Activated CD4-positive, alpha-beta T cell treated with anti-CD3 and anti-CD28 coated beads, Interleukin-10, Interleukin-2, amounts not matched to agents 100 ng/mL and 50 ng/mL, durations not matched to agents 16 hours and 8 hours (primary cell): Measurements from ENCODE around the gene CHST8.

Experiments used
- DNase-seq: peaks from one replicate; pipeline ENCODE4 v3.0.0-alpha.2; 2020

CHST8 gene

DNA sequence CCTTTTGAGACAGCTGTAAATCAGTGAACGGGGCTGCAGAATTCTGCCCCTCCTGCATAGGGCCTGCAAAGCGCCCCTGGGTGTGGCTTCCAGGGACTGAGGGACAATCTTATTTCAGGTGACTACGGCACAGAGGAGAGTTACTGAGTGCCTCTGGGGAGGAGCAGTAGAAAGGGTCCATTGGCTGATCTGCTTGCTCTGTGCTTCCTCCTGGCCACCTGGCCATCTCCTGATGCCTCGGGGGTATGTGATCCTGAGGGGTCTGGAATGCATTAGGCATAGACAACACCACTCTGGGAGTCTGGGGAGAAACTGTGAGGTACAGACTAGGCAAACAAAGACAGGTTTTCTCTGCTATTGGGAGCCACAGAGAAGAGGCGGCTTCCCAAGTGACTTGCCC is 177.7 kb downstream of the CHST8 start:
- no peak for DNase-seq

DNA sequence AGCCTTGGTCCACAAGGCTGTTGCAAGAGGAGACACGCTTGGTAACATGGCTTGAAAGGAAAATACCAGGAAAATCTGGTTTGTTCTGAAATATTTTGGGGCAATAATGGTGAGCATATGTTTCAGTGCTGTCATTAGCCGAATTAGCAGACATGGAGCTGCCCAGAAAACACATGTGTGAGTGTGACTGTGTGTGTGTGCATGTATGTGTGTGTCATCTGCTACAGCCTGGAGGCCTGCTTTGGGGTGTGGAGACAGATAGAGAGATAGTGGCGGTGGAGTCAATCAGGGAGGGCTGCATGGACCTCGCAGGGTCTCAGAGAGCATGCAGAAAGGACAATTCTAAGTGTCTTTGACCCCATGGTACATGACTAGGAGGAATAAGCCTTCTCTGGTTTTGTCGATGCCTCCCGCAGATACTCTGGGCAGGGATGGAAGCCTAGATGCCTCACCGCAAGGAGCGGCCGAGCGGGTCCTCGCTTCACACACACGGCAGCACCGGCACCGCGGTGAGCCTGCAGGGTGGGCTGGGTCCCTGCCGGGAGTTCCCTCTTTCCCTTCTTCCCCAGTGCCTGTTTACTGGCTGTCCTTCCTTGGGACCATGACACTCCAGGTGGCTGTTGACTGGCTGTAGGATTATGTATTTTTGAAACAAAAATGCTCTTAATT is 178.4 kb downstream of the CHST8 start:
- no peak for DNase-seq

DNA sequence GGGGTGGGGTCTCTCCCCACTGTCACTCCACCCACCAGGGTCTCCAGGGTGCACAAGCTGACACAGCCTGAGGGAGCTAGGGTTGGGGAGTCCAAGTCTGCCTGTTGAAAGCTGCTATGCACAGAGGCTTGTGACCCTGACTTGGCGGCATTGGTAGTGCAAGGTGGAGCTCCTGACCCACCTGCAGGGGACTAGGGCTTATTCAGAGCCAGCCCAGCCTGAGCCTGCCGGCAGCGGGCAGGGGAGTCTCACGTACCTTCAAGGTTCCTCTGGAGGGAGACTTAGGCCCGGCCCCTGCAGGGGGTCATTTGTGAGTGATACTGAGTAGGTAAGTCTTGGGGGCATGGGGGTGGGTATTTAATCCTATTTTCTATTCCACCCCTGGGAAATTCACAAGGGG is 179.7 kb downstream of the CHST8 start:
- no peak for DNase-seq

DNA sequence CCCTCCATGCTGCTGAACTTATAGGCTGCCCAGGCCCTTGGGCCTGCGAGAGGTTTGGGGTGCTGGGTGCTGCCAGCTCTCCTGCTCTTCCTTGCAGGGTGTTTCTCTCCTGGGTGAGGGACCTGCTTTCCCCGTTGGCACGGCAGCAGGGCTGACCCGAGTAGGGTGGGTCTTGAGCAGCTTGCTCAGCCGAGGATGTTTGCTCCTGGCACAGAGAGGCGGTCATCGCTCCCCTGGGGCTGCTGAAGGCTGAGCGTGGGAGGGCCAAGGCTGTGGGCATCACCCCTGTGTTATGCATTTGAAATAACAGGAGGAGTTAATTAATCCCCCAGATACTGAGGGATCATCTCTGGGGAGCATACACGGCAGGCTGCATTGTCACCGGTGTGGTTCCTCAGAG is 180.2 kb downstream of the CHST8 start:
- DNase-seq = no peak

DNA sequence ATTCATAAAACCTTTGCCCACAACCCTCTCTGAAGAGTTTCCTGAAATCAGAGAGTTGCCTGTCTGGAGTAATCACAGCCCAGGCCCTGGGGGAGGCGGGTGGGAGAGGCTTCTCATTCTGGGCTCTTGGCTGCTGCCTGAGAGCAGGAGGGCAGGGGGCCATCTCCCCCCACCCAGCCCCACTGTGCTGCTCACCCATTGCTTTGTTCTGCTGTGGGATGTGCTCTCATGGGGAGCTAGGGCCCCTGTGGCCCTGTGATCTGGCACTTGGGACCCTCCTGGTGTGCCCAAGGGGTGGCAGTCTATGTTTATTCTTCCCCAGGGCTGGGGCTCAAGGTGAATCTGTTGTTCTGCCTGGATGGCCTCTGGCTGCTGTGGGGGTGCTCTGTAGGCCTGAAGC is 181.0 kb downstream of the CHST8 start:
- no peak for DNase-seq

DNA sequence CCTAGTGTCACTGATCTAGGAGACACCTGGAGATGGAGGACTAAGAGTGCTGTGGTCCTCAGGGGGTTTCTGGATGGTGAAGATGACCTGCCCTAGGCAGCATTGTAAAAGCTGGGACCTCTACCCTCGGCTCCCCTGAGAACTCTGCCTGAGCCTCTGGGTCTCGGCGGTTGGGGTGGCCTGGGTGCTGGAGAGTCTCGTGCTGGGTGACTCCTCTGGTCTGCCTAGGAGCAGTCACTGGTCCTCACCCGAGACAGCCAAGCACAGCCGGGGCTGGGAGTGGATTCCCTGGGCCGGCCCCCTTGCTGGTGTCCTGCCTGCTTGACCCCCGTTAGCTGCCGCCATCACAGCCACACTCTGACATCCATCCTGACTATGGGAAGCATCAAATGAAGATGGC is 181.6 kb downstream of the CHST8 start:
- DNase-seq = no peak

DNA sequence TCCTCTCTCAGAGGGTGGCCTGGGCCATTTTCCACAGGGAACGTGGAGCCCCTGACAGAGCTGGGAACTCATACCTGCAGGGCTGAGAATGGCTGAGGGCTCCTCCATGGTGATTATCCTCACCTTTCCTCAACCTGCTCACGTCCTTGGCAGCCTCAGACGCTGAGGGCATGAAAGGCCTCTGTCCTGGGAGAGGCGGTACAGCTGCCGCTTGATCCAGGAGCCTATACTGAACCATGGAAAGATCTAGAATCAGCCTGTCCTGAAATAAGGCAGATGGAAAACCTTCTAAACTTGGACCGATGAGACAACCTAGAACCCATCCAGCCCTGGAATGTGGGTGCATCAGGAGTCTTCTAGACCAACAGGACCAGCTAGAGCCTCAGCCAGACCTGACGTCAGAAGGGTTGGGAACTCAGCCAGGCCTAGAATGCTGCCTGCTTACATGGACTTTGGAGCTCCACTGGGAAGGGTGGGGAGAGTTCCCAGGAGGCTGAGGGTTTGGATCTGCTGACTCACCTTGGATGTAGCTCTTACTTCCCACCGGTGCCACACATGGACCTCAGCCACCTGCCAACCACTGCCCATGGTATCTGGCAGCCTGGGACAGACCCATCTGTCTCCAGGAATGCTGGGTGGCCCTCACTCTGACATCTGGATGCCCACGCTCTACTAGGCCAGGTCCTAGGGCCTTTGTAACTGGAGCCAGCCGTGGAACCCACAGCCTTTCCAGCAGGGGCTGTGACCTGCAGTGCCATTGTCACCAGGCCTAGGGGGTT is 182.5 kb downstream of the CHST8 start:
- DNase-seq = no peak

DNA sequence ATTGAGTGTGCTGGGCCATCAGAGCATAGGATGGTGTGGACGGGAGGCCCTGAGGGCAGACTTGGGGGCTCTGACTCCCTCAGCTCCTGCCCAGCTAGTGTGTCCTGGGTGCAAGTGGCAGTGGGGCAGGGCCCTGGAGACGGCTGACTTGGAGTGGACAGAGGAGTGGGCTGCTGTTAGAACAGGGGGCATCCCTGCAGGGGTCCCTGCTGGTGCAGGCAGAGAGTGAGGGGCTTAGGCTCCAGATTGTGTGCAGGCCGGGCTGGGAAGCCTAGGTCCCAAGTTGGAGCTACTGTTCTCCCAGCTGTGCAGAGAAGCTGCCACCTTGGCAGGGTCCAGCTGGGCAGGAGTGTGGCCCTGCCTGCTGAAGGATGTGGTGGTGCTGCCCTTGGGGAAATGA is 183.6 kb downstream of the CHST8 start:
- no peak for DNase-seq

DNA sequence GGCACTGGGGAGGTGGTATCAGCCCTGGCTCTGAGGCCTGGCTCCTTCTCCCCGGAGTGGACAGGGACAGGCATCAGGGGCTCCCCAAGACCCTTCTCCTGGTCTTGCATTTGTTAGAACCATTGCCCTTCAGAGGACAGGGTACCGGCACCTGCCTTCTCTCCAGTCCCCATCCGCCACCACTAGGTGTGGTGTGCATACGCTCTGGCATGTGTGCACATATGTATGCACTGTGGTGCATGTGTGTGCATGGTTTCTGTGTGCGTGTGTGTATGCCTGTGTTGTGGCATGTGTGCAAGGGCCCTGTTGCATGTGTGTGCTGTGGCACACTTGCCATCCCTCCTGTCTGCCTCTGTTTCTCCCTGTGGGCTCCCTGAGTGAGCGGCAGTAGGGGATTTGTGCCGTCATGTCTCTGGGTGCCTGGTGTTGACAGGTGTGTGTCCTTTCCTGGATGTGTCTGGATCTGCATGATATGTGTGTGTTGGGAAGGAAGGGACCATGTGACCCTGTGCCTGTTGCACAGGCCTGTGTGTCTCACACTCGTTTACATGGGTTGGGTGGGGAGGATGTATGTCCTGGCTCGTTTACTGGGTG is 184.2 kb downstream of the CHST8 start:
- DNase-seq = no peak

DNA sequence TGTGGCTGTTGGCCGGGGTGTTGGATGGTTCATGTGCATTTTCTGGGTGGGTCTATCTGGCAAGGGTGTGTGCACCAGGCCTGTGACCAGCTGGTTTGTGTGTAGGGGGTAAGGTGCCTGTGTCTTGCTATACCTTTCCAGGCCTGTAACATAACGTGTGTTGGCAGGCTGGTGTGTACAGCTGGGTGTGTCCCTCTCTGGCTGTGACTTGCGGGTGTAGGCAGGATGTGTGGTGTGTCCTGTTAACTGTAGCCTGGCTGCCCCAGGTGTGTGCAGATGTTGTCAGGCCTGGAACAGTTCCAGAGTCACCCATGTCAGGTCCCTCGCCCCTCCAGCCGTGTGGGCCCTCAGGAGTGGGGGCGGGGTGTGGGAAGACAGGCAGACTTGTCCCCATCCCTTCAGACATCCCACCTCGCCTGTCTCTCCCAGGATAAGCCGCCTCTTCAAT is 184.7 kb downstream of the CHST8 start:
- DNase-seq = no peak

DNA sequence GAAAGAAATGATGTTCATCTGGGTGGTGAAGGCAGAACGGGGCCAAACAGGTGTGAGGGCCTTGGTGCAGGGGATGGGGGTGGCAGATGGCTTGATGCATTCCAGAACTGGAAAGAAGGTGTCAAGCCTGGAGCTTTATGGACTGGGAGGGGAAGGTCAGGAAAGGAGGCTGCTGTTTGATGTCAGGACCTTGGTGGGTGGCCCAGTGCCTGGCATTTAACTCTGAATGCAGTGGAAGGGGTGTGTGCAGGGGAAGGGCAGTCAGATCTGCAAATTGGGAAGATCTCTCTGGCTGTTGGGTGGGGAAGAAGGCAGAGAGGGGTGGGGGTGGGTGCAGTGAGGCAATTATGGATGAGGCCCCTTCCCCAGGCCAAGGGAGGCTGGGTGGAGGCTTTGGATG is 186.6 kb downstream of the CHST8 start:
- DNase-seq = no peak

DNA sequence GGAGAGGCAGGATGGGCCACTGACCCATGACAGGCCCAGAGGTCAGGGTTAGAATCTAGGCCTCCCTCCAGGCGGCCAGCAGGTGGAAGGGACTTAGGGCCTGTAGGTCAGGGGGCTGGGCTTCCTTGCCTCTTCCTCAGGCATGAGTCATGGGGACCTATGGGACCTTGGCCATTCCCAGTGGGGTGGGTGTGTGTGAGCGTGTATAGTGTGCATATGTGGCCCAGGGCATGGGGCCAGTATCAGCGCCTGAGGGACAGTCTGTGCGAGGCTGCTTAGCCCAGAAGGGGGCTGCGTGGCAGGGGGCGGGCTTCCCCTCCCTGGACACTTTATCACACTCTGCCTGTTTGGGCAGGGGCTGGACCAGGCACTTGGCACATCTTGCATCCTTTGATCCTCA is 188.2 kb downstream of the CHST8 start:
- no peak for DNase-seq

DNA sequence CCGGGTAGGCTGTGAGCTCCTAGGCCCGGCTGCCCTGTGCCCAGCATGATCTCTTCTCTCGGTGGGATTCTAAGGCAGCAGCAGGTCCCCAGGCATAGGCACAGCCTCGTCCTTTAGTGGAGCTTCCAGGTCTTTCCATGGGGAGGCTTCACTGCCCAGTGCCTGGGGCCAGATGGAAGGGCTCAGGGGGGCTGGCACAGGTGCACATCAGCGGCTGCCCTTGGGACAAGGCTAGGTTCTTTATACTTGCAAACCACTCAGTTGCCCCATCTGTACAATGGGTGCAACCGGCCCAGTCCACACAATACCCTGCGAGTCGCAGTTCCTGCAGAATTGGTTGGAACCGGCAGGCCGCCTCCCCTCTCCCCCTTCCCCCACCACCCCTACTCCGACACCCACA is 189.1 kb downstream of the CHST8 start:
- DNase-seq = no peak

DNA sequence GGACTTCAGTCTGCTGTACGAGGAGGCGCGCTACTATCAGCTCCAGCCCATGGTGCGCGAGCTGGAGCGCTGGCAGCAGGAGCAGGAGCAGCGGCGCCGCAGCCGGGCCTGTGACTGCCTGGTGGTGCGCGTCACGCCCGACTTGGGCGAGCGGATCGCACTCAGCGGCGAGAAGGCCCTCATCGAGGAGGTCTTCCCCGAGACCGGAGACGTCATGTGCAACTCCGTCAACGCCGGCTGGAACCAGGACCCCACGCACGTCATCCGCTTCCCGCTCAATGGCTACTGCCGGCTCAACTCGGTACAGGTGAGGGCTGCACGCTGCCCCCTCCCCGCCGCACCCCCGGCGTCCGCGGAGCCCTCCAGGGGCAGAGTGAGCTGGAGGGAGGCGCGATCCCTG is 189.5 kb downstream of the CHST8 start:
- DNase-seq = no peak

DNA sequence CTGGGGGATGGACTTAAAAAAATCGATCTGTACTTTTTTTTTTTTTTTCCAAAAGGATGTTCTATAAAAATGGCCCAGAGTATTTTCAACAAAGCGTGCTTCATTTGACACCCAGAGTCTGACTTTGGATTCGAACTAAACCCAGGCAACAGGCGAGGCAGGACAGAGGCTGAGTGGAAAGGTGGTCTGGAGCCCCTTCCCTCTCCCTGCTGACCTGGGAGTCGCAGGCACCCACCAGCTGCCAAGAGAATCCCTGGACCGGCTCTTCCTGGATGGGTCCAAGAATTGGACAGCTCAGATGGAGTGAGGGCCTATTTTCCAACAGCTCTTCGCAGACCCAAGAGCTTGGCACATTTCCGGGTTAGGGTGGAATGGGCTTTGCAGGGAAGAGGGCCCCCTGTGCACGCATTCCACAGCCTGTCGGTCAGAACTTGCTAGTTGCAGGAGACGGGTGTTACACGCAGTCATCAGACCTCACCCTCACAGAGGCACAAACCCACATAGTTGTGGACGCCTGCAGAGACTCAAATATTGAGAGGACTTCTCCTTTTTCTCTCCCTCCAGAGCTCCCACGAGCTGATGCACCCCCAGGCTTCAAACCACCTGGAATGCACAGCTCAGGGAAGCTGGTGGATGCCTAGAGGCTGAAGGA is 190.1 kb downstream of the CHST8 start:
- no peak for DNase-seq

DNA sequence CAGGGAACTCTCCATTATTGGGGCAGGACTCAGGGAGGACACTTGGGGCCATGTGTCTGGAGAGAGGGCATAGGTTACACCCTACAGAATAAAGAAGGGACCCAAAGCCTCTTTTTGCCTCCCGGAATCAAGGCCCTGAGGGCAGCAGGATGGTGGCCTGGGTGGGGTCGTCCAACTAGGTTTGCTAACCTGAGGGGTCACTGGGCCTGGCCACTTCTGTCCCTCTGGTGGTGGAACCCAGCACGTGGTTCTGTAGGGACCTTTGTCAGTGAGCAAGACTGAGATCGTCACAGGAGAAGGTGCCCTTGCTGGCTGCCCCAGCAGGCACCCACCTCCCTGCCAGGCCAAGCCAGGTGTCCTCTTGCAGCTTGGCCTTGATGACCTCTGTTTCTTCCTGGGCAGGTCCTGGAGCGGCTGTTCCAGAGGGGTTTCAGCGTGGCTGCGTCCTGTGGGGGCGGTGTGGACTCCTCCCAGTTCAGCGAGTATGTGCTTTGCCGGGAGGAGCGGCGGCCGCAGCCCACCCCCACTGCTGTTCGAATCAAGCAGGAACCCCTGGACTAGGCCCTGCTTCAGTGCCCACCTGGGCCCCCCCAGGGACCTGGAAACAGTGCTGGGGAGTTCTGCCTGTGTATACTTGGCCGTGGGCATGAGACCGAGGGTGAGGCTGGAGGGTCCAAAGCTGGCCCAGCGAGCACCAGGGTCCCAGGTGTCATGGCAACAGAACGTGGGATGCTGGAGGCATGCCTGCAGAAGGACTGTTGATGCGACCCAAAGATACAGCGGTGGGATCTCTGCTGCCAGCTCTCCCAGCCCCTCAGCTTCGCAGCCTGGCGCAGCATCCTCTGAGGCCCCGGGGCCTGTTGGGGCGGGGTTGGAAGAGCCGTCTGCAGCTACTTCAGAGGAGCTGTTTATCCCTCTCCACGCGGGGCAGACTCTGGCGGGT is 190.9 kb downstream of the CHST8 start:
- no peak for DNase-seq

DNA sequence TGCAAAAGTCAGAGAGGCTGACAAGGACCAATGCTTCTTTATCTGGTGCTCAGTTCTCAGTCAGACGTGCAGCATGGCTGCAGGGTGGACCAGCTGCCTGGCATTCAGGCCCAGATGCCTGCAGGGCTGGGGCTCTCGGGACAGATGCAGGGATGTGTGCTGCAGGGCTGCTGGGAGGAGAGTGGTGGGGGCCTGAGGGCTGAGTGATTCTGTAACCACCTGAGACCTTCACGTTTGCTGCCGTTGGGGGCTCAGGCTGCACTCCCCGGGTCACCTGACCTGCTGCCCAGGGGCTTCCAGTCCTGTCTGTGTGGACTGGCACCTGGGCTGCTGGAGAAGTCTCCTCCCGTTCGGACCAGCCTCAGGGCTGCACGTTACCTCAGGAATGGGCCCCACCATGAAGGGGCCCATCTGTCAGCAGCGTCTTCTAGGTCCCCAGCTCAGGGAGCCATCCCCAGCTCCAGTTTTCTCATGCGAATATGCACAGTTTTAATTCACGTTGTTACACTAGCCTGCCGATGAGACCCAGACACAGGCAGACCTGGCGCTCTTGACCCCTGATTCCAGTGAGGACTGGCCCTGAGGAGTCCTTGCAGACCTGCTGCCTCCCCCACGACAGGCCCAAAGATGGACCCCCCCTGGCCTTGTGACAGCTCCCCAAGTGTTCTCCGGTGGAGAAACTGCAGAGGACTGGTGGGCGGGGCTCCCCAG is 191.8 kb downstream of the CHST8 start:
- DNase-seq = no peak

DNA sequence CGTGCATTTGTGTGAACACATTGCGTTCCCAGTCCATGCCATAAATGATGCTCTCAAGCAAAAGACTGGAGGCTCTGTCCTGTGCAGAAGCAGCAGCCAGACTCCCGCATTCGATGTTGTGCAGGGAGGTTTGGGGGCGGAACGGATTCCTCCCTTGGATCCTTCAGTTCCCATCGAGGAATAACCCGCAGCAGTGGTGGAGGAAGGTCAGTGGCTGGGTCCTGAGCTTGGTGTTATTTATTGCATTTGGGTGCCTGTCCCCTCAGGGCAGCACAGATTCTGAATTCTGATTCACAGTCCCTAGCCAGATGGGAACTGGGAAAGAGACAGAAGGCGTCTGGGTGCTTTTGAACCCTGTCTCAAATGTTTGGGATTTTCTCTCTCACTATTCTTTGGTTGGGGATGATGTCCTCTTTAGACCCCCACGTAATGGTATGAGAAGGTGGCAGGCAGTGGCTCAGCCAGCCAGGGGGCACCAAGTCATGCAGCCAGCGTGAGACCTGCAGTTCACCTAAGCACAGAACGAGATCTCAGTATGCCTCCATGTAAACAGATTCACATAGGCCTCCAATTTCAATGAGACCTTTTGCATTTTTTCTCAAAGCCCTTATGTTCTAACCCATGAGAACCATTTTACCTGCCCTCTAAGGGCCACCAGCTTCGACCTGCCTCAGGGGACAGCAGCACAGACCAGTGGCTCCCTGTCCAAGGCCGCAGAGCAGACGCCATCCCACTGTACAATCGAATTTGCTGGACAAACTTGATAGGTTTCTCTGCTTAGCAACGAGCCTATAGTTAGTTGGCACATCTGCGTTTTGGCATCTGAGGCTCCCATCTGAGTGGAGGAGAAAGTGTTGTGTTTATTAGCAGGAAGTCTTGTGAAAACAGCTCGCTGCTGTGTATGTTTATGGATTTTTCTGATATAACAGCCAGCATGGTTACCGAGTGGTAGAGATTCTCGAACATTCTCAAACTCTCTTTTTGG is 192.7 kb downstream of the CHST8 start:
- no peak for DNase-seq

DNA sequence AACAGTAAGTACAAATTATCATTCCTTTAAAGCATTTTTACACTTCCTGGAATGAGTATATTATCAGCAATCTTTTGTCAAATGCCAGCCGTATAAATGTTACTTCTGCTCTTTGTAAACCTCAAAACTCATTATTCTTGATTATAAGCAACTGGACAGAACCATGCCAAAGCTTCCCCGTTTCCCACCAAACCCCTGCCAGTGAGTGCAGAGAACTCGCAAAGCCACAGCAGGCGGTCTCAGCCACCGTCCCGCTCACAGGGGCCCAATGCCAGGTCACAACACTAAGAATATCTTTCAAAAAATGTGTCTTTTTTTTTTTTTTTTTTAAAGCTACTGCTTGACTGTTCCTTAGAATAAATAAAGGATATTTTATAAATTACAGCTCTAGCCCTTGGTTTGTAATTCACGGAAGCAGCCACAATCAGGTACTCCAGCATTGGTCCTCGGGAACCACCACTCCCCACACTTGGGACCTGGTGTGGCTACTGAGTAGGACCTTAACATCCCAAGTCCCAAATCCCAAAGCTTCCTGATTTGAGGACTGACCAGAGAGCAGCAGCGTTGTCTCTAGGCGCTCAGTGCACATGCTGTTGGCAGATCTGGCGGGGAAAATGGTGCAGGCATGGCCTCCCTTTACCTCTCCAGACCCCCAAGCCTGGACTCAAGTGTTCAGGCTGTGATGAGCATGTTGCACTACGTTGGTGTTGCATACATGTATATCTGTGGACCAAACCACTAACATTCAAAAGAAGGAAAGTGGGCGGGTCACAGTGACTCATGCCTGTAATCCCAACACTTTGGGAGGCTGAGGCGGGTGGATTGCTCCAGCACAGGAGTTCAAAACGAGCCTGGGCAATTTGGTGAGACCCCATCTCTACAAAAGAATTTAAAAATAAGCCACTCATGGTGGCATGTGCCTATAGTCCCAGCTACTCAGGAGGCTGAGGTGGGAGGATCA is 193.9 kb downstream of the CHST8 start:
- no peak for DNase-seq
